Ovary (tissue), 3 donors: ENCODE measurements around the gene PLBD1.

Experiments used
- EP300 ChIP-seq: sonication (generic); formaldehyde crosslinking; IDR thresholded peaks from one replicate; pipeline ENCODE4 v1.6.1; 2017; ENCODE audit warnings: antibody characterized with exemption
- POLR2A ChIP-seq: fragments of 450-650 bp; IDR thresholded peaks from one replicate; pipeline ENCODE4 v1.6.1; 2017; ENCODE audit warnings: antibody characterized with exemption, mild to moderate bottlenecking, moderate library complexity
- TF ChIP-seq, protein P1 (sequence below), 3 donors: fragments of 450-650 bp in 2 of 3; fragments of 200-600 bp in 1 of 3; IDR thresholded peaks; one replicate each; pipeline versions ENCODE4 v1.5.1 to v1.8.0; 2016 to 2022; ENCODE audit warnings: antibody characterized with exemption in 3 of 3, mild to moderate bottlenecking in 1 of 3
- donor health status: DM: no; HTN: no; CAD: no.

DNA sequence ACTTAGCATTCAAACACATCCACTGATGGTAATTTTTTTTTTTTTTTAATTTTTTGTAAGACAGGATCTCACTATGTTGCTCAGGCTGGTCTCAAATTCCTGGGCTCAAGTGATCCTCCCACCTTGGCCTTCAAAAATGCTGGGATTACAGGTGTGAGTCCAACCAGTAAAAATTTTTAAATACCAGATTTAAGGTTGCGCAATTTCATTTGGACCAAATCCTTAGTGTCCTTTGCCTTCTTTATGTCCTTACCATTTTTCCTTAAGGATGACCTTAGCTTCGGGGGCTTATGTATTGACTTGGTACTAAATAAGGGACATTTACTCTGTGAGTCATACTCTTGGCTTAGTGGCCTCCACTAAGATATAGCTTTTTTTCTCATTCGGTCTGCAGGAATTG lies 4.1 kb upstream of the PLBD1 start:
- TF ChIP-seq EP300 = no peak
- TF ChIP-seq, protein P1, sequence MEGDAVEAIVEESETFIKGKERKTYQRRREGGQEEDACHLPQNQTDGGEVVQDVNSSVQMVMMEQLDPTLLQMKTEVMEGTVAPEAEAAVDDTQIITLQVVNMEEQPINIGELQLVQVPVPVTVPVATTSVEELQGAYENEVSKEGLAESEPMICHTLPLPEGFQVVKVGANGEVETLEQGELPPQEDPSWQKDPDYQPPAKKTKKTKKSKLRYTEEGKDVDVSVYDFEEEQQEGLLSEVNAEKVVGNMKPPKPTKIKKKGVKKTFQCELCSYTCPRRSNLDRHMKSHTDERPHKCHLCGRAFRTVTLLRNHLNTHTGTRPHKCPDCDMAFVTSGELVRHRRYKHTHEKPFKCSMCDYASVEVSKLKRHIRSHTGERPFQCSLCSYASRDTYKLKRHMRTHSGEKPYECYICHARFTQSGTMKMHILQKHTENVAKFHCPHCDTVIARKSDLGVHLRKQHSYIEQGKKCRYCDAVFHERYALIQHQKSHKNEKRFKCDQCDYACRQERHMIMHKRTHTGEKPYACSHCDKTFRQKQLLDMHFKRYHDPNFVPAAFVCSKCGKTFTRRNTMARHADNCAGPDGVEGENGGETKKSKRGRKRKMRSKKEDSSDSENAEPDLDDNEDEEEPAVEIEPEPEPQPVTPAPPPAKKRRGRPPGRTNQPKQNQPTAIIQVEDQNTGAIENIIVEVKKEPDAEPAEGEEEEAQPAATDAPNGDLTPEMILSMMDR (IDR thresholded peaks at IDR 0.05) = no peak
- no peak for TF ChIP-seq POLR2A
